ENCODE results near the gene PTPN20. TPM values are rescaled to one million over a fixed set of nuclear protein-coding genes. Genes with fewer than 3 reads are reported as not detected.
A peak's percentile ranks its signal among the peaks of the same experiment; 100 is the strongest.

The PTPN20 gene
- total RNA-seq, 1 experiment from 2014 or later, result not detected

GRCh38 chr10:47020471-47020870 lies 109.2 kb downstream of the PTPN20 start:
- DNase-seq (ENCODE audit: low read depth), result peak; percentile 49

DNA sequence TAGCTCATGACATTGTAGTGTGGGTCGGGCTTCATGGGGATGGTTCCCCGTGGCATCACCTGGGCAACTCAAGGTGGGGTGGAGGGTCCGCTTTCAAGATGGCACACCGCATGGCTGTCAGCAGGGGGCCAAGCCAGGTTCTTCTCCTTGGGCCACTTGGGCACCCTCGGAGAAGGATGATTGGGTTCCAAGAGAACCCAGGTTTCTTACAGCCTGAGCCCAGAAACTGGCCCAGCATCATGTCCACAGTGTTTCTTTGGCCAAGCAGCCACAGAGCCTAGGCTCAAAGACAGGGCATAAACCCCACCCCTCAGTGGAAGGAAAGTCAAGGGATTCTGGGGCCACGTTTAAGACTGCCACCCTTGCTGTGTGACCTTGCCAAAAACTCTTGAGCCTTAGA lies 110.6 kb downstream of the PTPN20 start:
- DNase-seq (ENCODE audit: low read depth), result no peak

DNA sequence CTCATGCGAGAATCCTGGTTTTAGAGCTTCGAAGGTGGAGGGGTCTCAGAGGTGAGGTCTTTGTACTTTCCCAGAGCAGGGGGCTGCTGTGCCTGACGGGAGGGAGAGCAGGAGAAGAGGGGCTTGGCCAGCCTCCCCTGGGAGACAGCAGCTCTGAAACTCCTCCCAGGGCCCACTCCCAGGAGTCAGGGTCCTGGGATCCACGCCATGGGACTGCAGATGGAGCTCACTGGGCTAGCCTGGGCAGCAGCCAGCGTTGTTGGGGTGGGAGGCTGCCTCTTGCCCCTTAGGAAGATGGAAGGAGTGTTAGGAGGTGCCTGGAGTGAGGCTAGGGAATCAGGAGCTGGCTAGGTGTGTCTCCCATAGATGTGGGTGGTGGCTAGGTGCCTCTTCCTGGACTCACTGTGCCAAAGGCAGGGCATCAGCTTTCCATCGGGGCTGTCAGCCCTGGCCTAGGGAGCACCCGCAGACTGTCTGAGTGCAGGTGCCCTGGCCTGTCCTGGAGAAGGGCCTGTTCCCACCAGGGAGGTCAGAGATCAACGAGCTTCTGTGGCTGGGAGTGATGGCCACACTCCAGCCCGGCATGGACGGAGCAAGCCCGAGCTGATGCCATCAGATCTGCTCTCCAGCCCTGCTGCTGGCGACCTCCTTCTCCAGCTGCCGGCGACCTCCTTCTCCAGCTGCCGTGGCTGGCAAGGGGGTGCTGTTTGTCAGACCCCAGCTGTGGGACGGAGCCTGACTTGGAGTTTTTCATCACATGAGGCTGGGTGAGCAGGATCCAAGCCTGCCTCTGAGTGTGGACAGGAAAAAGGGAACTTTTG lies 111.3 kb downstream of the PTPN20 start:
- no peak for DNase-seq (ENCODE audit: low read depth)

- DNase-seq (ENCODE audit: low read depth), result no peak
Measured at GRCh38 chr10:47023237-47024045, 112.2 kb downstream of the PTPN20 start.

- no peak for DNase-seq (ENCODE audit: low read depth)
Measured at GRCh38 chr10:47024046-47024322, 112.8 kb downstream of the PTPN20 start.

GRCh38 chr10:47024399-47025252 lies 113.4 kb downstream of the PTPN20 start:
- peak; percentile 47 for DNase-seq (ENCODE audit: low read depth)

GRCh38 chr10:47025253-47025539 lies 114.0 kb downstream of the PTPN20 start:
- DNase-seq (ENCODE audit: low read depth), result no peak

DNA sequence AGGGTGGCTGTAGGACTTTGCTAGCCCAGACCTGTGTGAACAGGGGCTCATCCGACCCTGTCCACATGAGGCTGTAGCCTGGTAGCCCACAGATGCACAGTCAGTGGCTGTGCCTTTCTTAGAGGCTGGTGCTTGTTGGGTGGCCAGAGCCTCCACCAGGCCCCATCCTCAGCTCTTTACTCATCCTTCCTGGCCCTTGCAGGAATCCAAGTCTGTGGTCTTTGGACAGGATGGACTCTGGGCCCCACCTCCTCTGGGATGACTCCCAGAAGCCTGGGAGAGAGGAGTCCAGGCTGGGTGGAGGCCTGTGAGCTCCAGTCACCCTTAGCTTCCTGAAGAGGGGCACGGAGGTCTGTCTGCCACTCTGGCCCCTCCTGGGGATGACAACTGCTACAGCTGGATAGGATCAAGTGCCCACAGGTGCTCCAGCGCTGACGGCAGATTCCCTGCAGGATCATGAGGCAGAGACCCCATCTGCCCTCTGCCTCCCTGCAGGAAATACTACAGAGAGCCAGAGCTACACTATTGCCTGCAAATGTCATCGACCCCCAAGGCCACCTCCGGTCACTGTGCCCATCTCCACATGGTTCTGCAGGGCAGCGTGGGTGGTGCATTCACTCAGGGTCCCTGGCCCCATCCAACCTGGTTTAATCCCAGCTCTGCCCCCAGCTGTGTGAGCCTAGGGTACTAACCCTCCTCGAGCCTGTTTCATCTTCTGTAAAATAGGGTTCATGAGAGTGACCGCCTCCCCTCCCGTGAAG lies 114.5 kb downstream of the PTPN20 start:
- peak; percentile 54 for DNase-seq (ENCODE audit: low read depth)

DNA sequence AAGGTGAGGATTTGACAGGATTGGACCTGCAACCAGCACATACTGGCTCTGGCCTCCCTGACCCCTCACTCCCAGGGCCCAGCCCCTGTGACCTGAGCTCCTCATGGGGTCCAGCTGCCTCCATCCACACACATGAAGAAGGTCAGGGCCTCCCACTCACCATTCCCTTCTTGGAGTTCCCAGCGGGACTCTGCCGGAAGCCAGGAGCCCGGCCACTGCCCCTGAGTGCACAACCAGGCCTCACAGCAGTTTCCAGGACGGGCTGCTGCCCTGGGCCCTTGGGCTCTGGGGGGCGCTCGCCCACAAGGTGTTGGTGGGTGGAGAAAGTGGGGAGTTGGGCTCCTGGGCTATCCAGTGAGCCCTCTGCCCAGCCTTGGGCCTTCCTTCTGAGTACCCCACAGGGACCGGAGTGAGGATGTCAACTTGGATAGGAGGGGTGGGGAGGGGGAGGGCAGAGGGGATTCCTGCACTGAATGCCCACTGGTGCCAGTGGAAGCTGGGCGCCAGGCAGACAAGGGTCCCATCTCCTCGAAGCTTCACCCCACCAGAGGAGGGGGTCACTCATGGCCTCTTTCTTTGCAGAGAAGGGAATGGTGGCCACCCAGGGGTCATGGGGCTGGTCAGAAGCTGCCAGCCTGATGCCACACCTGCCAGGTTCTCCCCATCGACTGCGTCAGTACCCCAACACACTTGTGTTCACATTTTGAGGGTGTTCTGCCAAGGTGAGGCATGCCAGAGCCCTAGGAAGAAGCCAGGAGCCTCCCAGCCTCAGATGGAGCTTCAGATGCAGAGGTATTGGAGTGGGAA lies 115.3 kb downstream of the PTPN20 start:
- DNase-seq (ENCODE audit: low read depth), result no peak

- no peak for DNase-seq (ENCODE audit: low read depth)
Measured at GRCh38 chr10:47027108-47027783, 116.0 kb downstream of the PTPN20 start.

DNA sequence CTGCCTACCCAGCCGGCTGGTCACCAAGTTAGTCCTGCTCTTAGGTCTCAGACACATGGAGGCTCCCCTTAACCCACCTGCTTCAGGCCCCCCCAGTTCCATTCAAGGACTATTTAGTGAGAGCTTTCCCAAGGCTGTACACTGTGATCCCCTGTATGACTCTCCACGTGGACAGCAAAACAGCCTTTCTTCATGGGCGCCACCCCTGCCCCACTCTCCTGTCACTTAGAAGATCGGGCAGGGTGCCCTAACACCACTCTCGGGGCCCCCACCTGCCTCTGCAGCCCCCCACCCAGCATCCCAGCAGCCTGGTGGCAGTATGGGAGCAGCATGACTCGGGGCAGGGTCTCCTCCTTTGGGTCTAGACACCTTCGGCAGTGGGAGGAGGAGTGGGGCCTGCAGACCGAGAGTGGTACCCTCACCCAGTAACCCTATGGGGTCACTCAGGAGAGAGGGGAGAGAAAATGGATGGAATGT lies 116.6 kb downstream of the PTPN20 start:
- no peak for DNase-seq (ENCODE audit: low read depth)

DNA sequence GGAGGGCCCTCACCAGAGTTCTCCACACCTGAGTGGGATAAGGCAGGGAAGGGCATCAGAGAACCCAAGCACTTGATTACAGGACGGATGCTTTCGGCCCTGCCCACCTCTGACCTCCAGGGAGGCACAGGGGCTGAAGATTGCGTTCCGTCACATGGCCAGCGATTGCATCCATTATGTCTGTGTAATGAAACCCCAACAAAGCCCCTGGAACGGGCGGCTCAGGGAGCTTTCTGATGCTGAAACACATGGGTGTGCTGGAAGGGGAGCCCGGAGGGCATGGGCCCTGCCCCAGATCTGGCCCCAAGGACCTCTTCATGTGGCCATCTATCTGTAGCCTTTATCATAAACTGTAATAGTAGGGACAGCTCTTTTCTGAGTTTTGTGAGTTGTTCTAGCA lies 117.2 kb downstream of the PTPN20 start:
- no peak for DNase-seq (ENCODE audit: low read depth)

- DNase-seq (ENCODE audit: low read depth), result no peak
Measured at GRCh38 chr10:47029181-47030009, 118.2 kb downstream of the PTPN20 start.

- no peak for DNase-seq (ENCODE audit: low read depth)
Measured at GRCh38 chr10:47030191-47030703, 119.0 kb downstream of the PTPN20 start.

DNA sequence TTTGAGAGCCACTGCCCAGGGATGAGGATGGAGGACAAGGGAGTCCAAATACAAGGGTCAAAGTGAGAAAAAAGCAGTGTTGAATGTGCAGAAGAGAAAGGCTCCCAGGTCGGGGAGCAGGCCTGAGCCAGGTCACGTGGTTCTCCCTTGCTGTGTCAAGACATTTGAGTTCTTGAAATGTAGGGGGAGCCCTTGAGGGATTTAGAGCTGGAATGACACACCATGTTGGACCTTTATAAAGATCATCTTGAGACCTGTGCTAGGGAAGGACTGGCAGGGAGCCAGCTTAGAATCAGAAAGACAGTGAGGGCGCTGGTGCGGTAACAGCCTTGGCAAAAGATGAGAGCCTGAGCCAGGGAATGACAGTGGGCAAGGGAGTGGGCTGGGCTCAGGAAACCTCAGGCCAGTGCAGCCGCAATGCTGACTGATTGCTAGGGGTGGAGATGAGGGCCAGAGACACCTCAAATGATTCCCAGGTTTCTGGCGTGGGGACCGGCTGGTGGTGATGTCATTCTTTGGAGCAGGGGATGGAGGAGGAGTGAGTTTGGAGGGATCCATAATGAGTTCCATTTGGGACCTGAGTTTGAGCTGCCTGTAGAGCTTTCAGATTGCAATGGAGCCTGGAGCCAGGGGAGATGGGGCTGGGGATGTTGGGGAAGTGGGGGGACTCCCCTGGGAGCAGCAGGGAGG lies 120.1 kb downstream of the PTPN20 start:
- DNase-seq (ENCODE audit: low read depth), result peak; percentile 38

DNA sequence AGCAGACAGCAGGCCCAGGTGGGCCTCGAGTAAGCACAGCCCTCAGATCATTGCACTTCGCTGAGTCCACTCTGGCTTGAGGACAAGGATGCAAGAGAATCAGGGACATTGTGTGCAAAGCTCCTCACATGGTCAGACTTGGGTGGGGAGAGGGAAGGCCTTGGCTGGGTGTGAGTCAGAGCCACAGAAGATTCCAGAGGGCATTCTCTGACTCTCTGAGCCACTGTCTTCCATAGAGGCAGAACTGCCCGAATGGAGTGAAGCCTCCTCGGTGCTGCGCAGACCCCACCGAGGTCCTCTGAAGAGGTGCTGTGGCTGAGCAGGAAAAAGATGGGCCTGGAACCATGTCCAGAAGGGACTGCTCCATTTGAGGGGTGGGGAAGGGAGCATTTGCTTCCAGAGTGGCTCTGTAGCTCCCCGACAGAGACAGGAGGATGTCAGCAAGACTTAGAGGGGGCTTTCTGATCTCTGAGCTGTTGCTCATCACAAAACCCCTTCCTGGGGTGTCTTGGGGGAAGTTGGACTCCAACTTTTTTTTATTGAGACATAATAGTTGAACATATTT lies 120.8 kb downstream of the PTPN20 start:
- DNase-seq (ENCODE audit: low read depth), result peak; percentile 18

DNA sequence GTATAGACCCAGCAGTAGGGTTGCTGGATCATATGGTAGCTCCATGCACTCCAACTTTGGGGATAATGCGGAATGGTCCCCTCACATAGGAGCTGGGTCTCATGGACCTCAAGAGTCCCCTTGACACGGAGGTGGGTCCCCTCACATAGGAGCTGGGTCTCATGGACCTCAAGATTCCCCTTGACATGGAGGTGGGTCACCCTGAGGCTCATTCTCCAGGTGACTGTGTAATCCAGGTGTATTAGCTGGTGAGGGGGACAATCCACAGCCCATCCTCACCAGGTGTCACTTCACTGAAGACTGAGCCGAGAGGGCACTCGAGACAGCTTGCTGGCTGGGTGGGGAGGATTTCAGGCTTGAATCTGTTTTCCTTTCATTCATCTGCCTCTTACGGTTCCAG lies 121.9 kb downstream of the PTPN20 start:
- no peak for DNase-seq (ENCODE audit: low read depth)

All from M059J (cell line).